ENCODE measurements around the gene RNFT2.

DNA sequence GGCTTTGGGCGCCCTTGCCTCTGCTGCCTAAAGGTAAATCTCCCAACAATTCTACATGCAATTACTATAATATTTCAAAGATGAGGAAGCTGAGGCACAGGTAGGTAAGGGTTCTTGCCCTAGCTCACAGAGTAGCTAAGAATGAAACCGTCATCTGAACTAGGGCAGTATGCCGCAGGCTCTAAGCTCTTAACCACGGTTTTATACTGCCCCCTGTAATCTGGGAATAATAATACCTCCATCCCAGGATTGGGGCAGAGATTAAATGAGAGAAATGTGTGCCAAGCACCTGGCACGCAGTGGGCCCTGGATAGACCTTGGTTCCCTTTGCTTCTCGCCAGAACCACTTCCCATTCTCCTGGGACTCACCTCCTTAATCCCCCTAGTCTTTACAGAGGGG lies 144.6 kb downstream of the RNFT2 start:
- TF ChIP-seq, protein P1, sequence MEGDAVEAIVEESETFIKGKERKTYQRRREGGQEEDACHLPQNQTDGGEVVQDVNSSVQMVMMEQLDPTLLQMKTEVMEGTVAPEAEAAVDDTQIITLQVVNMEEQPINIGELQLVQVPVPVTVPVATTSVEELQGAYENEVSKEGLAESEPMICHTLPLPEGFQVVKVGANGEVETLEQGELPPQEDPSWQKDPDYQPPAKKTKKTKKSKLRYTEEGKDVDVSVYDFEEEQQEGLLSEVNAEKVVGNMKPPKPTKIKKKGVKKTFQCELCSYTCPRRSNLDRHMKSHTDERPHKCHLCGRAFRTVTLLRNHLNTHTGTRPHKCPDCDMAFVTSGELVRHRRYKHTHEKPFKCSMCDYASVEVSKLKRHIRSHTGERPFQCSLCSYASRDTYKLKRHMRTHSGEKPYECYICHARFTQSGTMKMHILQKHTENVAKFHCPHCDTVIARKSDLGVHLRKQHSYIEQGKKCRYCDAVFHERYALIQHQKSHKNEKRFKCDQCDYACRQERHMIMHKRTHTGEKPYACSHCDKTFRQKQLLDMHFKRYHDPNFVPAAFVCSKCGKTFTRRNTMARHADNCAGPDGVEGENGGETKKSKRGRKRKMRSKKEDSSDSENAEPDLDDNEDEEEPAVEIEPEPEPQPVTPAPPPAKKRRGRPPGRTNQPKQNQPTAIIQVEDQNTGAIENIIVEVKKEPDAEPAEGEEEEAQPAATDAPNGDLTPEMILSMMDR (IDR thresholded peaks at IDR 0.05): no peak
- TF ChIP-seq POLR2A (IDR thresholded peaks at IDR 0.05): no peak
